IMR-90 (cell line): ENCODE data around the gene HMGB2. TPM values are rescaled to one million over a fixed set of nuclear protein-coding genes. Genes with fewer than 3 reads are reported as not detected.
A peak's percentile ranks its signal among the peaks of the same experiment; 100 is the strongest.

Experiments used
- ATAC-seq: fragments of 200-7000 bp; cut with Tn5 transposase; 2 replicates; pipeline ENCODE4 v1.9.1; 2020; ENCODE audit warnings: low read depth, mild to moderate bottlenecking, moderate library complexity
- BruUV-seq: library from RNA; stranded (reverse); fragments of 400-500 nt; replicated peaks from 2 replicates; lab custom pipeline; 2021; lab: Mats Ljungman, UMichigan
- CTCF ChIA-PET: fragments of 300-600 bp; formaldehyde crosslinking; extraction: SDS; loops from one replicate; lab custom pipeline; 2021; ENCODE audit warnings: antibody characterized with exemption; lab: Yijun Ruan, JAX
- POLR2A ChIA-PET: fragments of 300-600 bp; sonication (Branson Sonifier 250); formaldehyde crosslinking; loops from one replicate; lab custom pipeline; 2022; ENCODE audit warnings: antibody characterized with exemption; ENCODE audit not compliant: unreplicated experiment; lab: Charles Lee
- DNase-seq: peaks from one replicate; pipeline ENCODE4 v3.0.0; 2013
- H2AFZ ChIP-seq: replicated peaks from 2 replicates; pipeline ENCODE3; 2013; ENCODE audit warnings: low read length, mild to moderate bottlenecking; ENCODE audit not compliant: poor library complexity
- H2AK5ac ChIP-seq: 2 replicates; pipeline ENCODE4 v1.6.1; 2013; ENCODE audit warnings: low read depth, low read length, inconsistent platforms
- H2AK9ac ChIP-seq: replicated peaks from 2 replicates; pipeline ENCODE3; 2013; ENCODE audit warnings: mild to moderate bottlenecking, low read depth, low read length, moderate library complexity; ENCODE audit not compliant: poor library complexity
- H2BK120ac ChIP-seq: 2 replicates; pipeline ENCODE4 v1.6.1; 2013; ENCODE audit warnings: low read depth, low read length, inconsistent platforms
- H2BK15ac ChIP-seq: 3 replicates; pipeline ENCODE4 v1.6.1; 2013; ENCODE audit warnings: low read depth, low read length, inconsistent platforms
- H2BK20ac ChIP-seq: 2 replicates; pipeline ENCODE4 v1.6.1; 2013; ENCODE audit warnings: low read depth, mild to moderate bottlenecking, inconsistent platforms, low read length, moderate library complexity
- H2BK5ac ChIP-seq: 2 replicates; pipeline ENCODE4 v1.6.1; 2013; ENCODE audit warnings: mild to moderate bottlenecking, low read depth, low read length, inconsistent platforms; ENCODE audit not compliant: poor library complexity, severe bottlenecking
- H3K14ac ChIP-seq: replicated peaks from 2 replicates; pipeline ENCODE4 v1.6.1; 2013; ENCODE audit warnings: low read depth, low read length, inconsistent platforms
- H3K18ac ChIP-seq: 2 replicates; pipeline ENCODE4 v1.6.1; 2013; ENCODE audit warnings: low read depth, low read length, control low read depth
- H3K23ac ChIP-seq: 2 replicates; pipeline ENCODE4 v1.6.1; 2013; ENCODE audit warnings: low read depth, low read length, inconsistent platforms
- H3K27ac ChIP-seq: 2 replicates; pipeline ENCODE4 v1.5.1; 2013; ENCODE audit warnings: mild to moderate bottlenecking, control low read depth, low read length; ENCODE audit not compliant: insufficient read depth
- H3K27me3 ChIP-seq: 2 replicates; pipeline ENCODE4 v1.6.1; 2013; ENCODE audit warnings: low read length; ENCODE audit not compliant: control insufficient read depth, insufficient read depth
- H3K36me3 ChIP-seq: 2 replicates; pipeline ENCODE4 v1.6.1; 2013; ENCODE audit warnings: low read length, mixed read lengths; ENCODE audit not compliant: control insufficient read depth, insufficient read depth
- H3K4ac ChIP-seq: 2 replicates; pipeline ENCODE4 v1.6.1; 2013; ENCODE audit warnings: low read depth, low read length, inconsistent platforms
- H3K4me1 ChIP-seq: 2 replicates; pipeline ENCODE4 v1.6.1; 2013; ENCODE audit warnings: low read length, mixed read lengths; ENCODE audit not compliant: control insufficient read depth, insufficient read depth
- H3K4me2 ChIP-seq: 2 replicates; pipeline ENCODE4 v1.6.1; 2013; ENCODE audit warnings: low read depth, mild to moderate bottlenecking, control low read depth, low read length, moderate library complexity
- H3K4me3 ChIP-seq: 2 replicates; pipeline ENCODE4 v1.5.1; 2013; ENCODE audit warnings: low read depth, mild to moderate bottlenecking, control low read depth, low read length, moderate library complexity; ENCODE audit not compliant: insufficient read depth
- H3K56ac ChIP-seq: 2 replicates; pipeline ENCODE4 v1.6.1; 2013; ENCODE audit warnings: low read length, inconsistent platforms; ENCODE audit not compliant: insufficient read depth; ENCODE audit errors: extremely low read depth
- H3K79me1 ChIP-seq, 2 experiments: 2 replicates each; pipeline ENCODE4 v1.6.1; 2013; ENCODE audit warnings: low read length in 2 of 2, inconsistent platforms in 1 of 2, low read depth in 1 of 2
- H3K9ac ChIP-seq: 2 replicates; pipeline ENCODE4 v1.6.1; 2013; ENCODE audit warnings: low read depth, low read length, control low read depth
- H3K9me1 ChIP-seq: 2 replicates; pipeline ENCODE4 v1.6.1; 2013; ENCODE audit warnings: low read length, inconsistent platforms; ENCODE audit not compliant: insufficient read depth
- H3K9me3 ChIP-seq: 2 replicates; pipeline ENCODE4 v1.6.1; 2013; ENCODE audit warnings: low read length; ENCODE audit not compliant: control insufficient read depth, insufficient read depth
- H4K20me1 ChIP-seq: 2 replicates; pipeline ENCODE4 v1.6.1; 2013; ENCODE audit warnings: low read length, inconsistent platforms; ENCODE audit not compliant: insufficient read depth
- H4K5ac ChIP-seq: 2 replicates; pipeline ENCODE4 v1.6.1; 2013; ENCODE audit warnings: mild to moderate bottlenecking, low read depth, low read length, control low read depth
- H4K8ac ChIP-seq, 2 experiments: 2 replicates each; pipeline ENCODE4 v1.6.1; 2013; ENCODE audit warnings: low read depth in 2 of 2, low read length in 2 of 2, control low read depth in 1 of 2, inconsistent platforms in 1 of 2
- H4K91ac ChIP-seq: 2 replicates; pipeline ENCODE4 v1.6.1; 2013; ENCODE audit warnings: low read depth, low read length, inconsistent platforms; ENCODE audit not compliant: insufficient read depth
- BHLHE40 ChIP-seq: fragments of 150-350 bp; IDR thresholded peaks from 2 replicates; pipeline ENCODE4 v1.6.1; 2016; ENCODE audit warnings: mild to moderate bottlenecking, low read depth, low read length
- CTCF ChIP-seq: conservative IDR thresholded peaks from 2 replicates; pipeline ENCODE4 v1.5.1; 2012; ENCODE audit warnings: mild to moderate bottlenecking, low read depth, low read length, improper control_type of control experiment
- ELK1 ChIP-seq: fragments of 150-350 bp; IDR thresholded peaks from 2 replicates; pipeline ENCODE4 v1.6.1; 2016; ENCODE audit warnings: low read depth, mild to moderate bottlenecking, low read length, moderate library complexity, borderline replicate concordance
- FOS ChIP-seq: fragments of 150-350 bp; IDR thresholded peaks from 2 replicates; pipeline ENCODE4 v1.6.1; 2016; ENCODE audit warnings: low read depth, low read length
- MAFK ChIP-seq: IDR thresholded peaks from 2 replicates; pipeline ENCODE4 v1.6.1; 2012; ENCODE audit warnings: low read depth, low read length, improper control_type of control experiment
- MAZ ChIP-seq: IDR thresholded peaks from 2 replicates; pipeline ENCODE4 v1.6.1; 2012; ENCODE audit warnings: low read depth, mild to moderate bottlenecking, low read length, improper control_type of control experiment, moderate library complexity, borderline replicate concordance
- MXI1 ChIP-seq: IDR thresholded peaks from 2 replicates; pipeline ENCODE4 v1.6.1; 2012; ENCODE audit warnings: low read depth, mild to moderate bottlenecking, low read length, moderate library complexity, borderline replicate concordance
- NFE2L2 ChIP-seq: fragments of 150-350 bp; IDR thresholded peaks from 2 replicates; pipeline ENCODE4 v1.6.1; 2016; ENCODE audit warnings: low read depth, mild to moderate bottlenecking, low read length
- POLR2A ChIP-seq: IDR thresholded peaks from 2 replicates; pipeline ENCODE4 v1.6.1; 2012; ENCODE audit warnings: mild to moderate bottlenecking, low read depth, low read length
- RAD21 ChIP-seq: IDR thresholded peaks from 2 replicates; pipeline ENCODE4 v1.6.1; 2012; ENCODE audit warnings: low read length, improper control_type of control experiment
- RCOR1 ChIP-seq: IDR thresholded peaks from 2 replicates; pipeline ENCODE4 v1.6.1; 2012; ENCODE audit warnings: mild to moderate bottlenecking, low read length, improper control_type of control experiment; ENCODE audit not compliant: insufficient replicate concordance
- RFX5 ChIP-seq: IDR thresholded peaks from 2 replicates; pipeline ENCODE4 v1.8.0; 2012; ENCODE audit warnings: low read depth, mild to moderate bottlenecking, low read length, moderate library complexity
- USF2 ChIP-seq: fragments of 150-350 bp; IDR thresholded peaks from 2 replicates; pipeline ENCODE4 v1.6.1; 2017; ENCODE audit warnings: mild to moderate bottlenecking, antibody characterized with exemption, low read length, low read depth
- WGBS, 2 experiments: methylation state at CpG; one replicate each; pipeline versions ENCODE4 v1.1.5 to v1.1.7; 2013; ENCODE audit warnings: missing lambda C conversion rate in 2 of 2; ENCODE audit not compliant: insufficient read length in 1 of 2; ENCODE audit errors: extremely low coverage in 2 of 2; 5-methylcytosine and 5-hydroxymethylcytosine counted together
- dilution Hi-C: fragments of 300-500 bp; cut with HindIII; formaldehyde crosslinking; loops from one replicate; pipeline ENCODE4 v1.14.3; 2018; ENCODE audit warnings: low sequenced_read_pairs; ENCODE audit not compliant: unreplicated experiment
- in situ Hi-C: fragments of 300-500 bp; cut with MboI; formaldehyde crosslinking; loops from 3 replicates; pipeline ENCODE4 v1.14.3; 2019; ENCODE audit warnings: low sequenced_read_pairs, inconsistent platforms, mixed read lengths
- intact Hi-C: fragments of 100-400 bp; cut with micrococcal nuclease; formaldehyde crosslinking; loops from 2 replicates; pipeline ENCODE4 v1.10.0; 2022
- polyA plus RNA-seq, 3 experiments: library from polyadenylated mRNA; depleted of rRNA; stranded (reverse); fragments of >200 nt; gene quantifications; 2 replicates each; pipeline ENCODE4 v1.2.3, GENCODE V29; 2012; ENCODE audit warnings: low replicate concordance in 1 of 3
- total RNA-seq: library from RNA; depleted of rRNA; stranded (reverse); fragments of >200 nt; gene quantifications from 2 replicates; pipeline ENCODE4 v1.2.3, GENCODE V29; 2012

HMGB2 gene
- total and polyA plus RNA-seq, 2 of the 4 experiments (the other 2 are of a cell fraction) = 49.3 to 106 TPM

DNA sequence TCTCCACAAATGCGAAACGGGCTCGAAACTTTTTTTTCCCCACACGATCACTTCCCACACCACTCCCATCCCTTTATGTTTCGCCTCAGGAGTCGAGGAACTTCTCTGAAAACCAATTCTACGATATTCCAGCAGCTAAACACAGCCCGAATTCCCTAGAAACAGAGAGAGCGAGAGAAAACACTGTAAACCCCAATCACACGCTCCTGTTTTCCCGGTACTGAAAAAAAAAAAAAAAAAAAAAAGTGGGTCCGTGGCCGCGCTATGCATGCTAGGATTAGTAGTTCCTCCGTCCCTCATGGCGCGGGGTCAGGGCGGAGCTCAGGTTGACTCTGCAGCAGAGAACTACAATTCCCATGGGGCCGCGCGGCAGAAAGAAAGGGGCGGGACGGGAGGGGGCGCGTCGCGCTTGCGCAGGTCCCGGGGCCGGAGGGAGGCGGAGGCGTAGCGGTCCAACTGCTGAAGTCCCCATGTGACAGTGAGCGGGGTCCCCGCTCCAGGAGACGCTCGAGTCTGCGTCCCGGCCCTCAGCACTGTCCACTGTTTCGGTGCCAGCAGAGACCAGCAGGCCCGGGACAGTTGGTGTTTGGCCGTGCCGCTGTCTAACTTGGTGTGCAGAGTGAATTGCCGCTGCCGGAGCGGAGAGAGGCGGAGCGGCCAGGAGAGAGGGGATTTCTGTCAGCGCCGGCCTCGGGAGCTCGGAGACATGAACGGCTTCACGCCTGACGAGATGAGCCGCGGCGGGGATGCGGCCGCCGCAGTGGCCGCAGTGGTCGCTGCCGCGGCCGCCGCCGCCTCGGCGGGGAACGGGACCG is 36.5 kb upstream of the HMGB2 start, which contains the start of gene SAP30:
Gene SAP30 (plus strand): TSS at position 478 of the 815 bp plus-strand sequence. CDS start 229 bp downstream, at position 707.
- POLR2A ChIA-PET = interaction anchor here (0.6 to 1.4 kb wide), 3 partner anchors 36 to 513 kb away, joined by 3 to 12 read pairs (median 4); partner anchors contain the start of gene HMGB2
- ATAC-seq (peak; percentile 91), DNase-seq (peak; percentile 98)
- 0% methylated on average over 38 of the region's 72 CpGs; no CpG with 5 or more reads in 1 of the 2 experiments for WGBS, 2 experiments
- Histone ChIP-seq H4K8ac (peak within 1 kb of the TSS; percentile 65 to 87; a peak in 3 of 4 replicates), H3K56ac (peak within 1 kb of the TSS; percentile 91), H3K9ac (peak within 1 kb of the TSS; percentile 95), H3K23ac (peak within 1 kb of the TSS; percentile 92), H3K4me2 (peak within 1 kb of the TSS; percentile 96), H2BK15ac (0 out of 3 replicates have a peak within 1 kb of the TSS, but pooled peaks have one; percentile 37), H4K20me1 (no peaks in the 10 kb centered on the region), H3K4me1 (no peaks in the 10 kb centered on the region; the same call in 1 of the 2 replicates), H4K5ac (peak within 1 kb of the TSS; percentile 71), H2BK5ac (peak within 1 kb of the TSS; percentile 86), H2AK9ac (peak within 1 kb of the TSS; percentile 95), H2BK20ac (no peak within 1 kb of the TSS), H3K18ac (peak within 1 kb of the TSS; percentile 78), H3K27me3 (no peaks in the 10 kb centered on the region), H2BK120ac (peak within 1 kb of the TSS; percentile 60; the same call in 1 of the 2 replicates), H3K14ac (peak within 1 kb of the TSS; percentile 80), H3K4ac (peak within 1 kb of the TSS; percentile 84), H2AFZ (peak within 1 kb of the TSS; percentile 97), H3K36me3 (peaks cover 1% of the 10 kb centered on the region; the same call in 1 of the 2 replicates), H3K9me3 (no peaks in the 10 kb centered on the region), H3K4me3 (peak within 1 kb of the TSS; percentile 96), H2AK5ac (peak within 1 kb of the TSS; percentile 57; the same call in 1 of the 2 replicates), H3K79me1 (peaks cover 4 to 9% of the 10 kb centered on the region in 2 experiments), H3K27ac (peak within 1 kb of the TSS; percentile 78), H4K91ac (peak within 1 kb of the TSS; percentile 83), H3K9me1 (0 out of 2 replicates have a peak, but pooled peaks cover 3% of the 10 kb centered on the region)
- CTCF ChIA-PET = no interaction called here
- dilution Hi-C loops = no loop called here
- no TSS peak for BruUV-seq
- intact Hi-C loops = loop anchor here (1.0 to 5.0 kb wide), 2 partner anchors 36 to 912 kb away; partner anchors contain the start of genes CEP44, FBXO8 and HMGB2
- in situ Hi-C loops = no loop called here
- TF ChIP-seq CTCF (no peak), MAFK (no peak), MXI1 (peak; percentile 90), RAD21 (no peak), FOS (no peak), BHLHE40 (no peak), RCOR1 (no peak), USF2 (peak; percentile 79), POLR2A (peak; percentile 81), MAZ (peak; percentile 70; the same call in 1 of the 2 replicates), RFX5 (no peak), ELK1 (no peak), NFE2L2 (no peak)
